PFSK-1 (cell line): ENCODE data around the gene ASB16.

Experiments used
- FOXP2 ChIP-seq: optimal IDR thresholded peaks from 2 replicates; pipeline ENCODE3; 2011; ENCODE audit warnings: borderline replicate concordance, control low read depth, inconsistent platforms; ENCODE audit not compliant: insufficient read depth; ENCODE audit errors: extremely low read length, extremely low read depth
- POLR2AphosphoS5 ChIP-seq: IDR thresholded peaks from 2 replicates; pipeline ENCODE4 v1.6.1; 2012; ENCODE audit warnings: low read depth, mild to moderate bottlenecking, control low read depth, low read length, moderate library complexity
- SIN3A ChIP-seq: IDR thresholded peaks from 2 replicates; pipeline ENCODE4 v1.6.1; 2012; ENCODE audit warnings: mild to moderate bottlenecking, low read length, moderate library complexity, borderline replicate concordance; ENCODE audit not compliant: insufficient read depth
- TAF1 ChIP-seq: IDR thresholded peaks from 2 replicates; pipeline ENCODE4 v1.6.1; 2012; ENCODE audit warnings: low read length, control low read depth, borderline replicate concordance; ENCODE audit not compliant: insufficient read depth
- TF ChIP-seq, protein P1 (sequence below), 2 experiments: IDR thresholded peaks; 2 replicates each; pipeline versions ENCODE4 v1.6.1 to v1.8.0; 2011 to 2012; ENCODE audit warnings: low read depth in 2 of 2, low read length in 2 of 2, control low read depth in 1 of 2, inconsistent platforms in 1 of 2, mild to moderate bottlenecking in 1 of 2, moderate library complexity in 1 of 2; ENCODE audit not compliant: insufficient read depth in 1 of 2

DNA sequence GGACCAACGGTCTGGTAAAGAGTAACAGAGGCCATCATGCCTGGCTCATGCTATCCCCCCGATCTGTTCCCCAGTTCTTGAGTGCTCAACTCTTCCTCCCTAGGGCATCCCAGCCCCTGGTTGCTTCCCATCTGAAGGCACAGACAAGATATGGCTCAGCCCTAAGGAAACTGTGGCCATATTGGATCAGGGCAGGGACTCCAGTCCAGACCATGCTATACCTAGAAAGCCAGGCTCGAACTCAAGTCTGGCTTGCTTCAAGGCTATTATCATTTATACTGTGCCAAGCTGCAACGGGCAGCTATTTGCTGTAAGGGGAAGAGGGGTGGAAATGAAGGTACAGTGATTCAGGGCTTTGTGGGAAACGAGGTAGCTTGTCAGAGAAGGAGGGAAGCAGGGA lies 46.2 kb downstream of the ASB16 start:
- TF ChIP-seq SIN3A (no peak), TAF1 (no peak), POLR2AphosphoS5 (no peak), FOXP2 (no peak)
- TF ChIP-seq, protein P1, sequence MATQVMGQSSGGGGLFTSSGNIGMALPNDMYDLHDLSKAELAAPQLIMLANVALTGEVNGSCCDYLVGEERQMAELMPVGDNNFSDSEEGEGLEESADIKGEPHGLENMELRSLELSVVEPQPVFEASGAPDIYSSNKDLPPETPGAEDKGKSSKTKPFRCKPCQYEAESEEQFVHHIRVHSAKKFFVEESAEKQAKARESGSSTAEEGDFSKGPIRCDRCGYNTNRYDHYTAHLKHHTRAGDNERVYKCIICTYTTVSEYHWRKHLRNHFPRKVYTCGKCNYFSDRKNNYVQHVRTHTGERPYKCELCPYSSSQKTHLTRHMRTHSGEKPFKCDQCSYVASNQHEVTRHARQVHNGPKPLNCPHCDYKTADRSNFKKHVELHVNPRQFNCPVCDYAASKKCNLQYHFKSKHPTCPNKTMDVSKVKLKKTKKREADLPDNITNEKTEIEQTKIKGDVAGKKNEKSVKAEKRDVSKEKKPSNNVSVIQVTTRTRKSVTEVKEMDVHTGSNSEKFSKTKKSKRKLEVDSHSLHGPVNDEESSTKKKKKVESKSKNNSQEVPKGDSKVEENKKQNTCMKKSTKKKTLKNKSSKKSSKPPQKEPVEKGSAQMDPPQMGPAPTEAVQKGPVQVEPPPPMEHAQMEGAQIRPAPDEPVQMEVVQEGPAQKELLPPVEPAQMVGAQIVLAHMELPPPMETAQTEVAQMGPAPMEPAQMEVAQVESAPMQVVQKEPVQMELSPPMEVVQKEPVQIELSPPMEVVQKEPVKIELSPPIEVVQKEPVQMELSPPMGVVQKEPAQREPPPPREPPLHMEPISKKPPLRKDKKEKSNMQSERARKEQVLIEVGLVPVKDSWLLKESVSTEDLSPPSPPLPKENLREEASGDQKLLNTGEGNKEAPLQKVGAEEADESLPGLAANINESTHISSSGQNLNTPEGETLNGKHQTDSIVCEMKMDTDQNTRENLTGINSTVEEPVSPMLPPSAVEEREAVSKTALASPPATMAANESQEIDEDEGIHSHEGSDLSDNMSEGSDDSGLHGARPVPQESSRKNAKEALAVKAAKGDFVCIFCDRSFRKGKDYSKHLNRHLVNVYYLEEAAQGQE (IDR thresholded peaks at IDR 0.05; ENCODE audit: insufficient read depth in 1 of 2, low read depth in 2 of 2, low read length in 2 of 2) = no peak
